Activated CD8-positive, alpha-beta memory T cell treated with anti-CD3 and anti-CD28 coated beads for 48 hours (primary cell): ENCODE data around the gene ZBTB4.
A peak's percentile ranks its signal among the peaks of the same experiment; 100 is the strongest.

Source experiments
- DNase-seq, 3 experiments: peaks; one replicate each; pipeline ENCODE4 v3.0.0-alpha.2; 2020; ENCODE audit warnings: low read depth in 2 of 3, low spot score in 2 of 3

The ZBTB4 gene

DNA sequence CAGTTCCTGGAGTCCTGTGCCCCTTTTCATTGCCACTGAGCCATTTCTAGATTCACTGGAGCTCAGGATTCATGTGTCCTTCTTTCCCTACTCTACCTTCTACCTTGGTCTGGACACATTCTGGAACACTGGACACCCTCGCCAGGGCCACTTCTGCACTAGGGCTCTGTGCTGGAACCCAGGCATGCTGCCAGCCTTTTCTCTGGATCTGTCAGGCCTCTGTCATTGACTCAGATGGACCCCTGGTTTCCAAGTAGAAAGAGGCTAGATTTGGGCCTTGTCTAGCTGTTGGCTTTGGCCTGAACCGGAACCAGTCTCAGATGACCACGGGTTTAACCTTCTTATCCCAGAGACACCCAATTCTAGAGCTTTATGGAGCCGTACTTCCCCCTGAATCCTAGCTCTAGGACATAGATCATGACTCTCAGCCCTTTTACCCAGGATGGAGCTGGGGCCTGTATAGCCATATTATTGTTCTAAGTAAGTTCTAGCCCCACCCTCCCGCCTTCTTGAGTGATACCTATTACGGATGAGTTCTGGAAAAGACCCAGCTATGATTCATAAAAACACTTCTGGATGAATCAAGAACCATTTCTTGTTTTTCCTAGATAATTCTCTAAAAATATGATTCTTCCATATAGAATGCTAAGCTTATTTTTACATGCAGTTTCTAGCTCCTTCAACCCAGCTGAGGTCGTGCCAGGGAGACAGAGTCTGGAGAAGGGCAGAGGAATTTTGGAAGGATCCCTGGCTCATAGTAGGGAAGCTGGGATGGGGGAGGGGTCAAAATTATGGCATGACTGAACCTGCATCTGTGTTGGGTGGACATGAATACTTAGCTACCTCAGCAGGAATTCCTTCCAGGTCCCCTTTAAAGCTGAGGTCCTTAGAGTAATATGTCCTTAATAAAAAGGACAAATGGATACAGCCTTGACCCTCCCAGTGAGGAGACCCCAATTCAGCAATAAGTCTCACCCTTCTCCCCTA, 35.6 kb downstream of the ZBTB4 start:
- no peak for DNase-seq

DNA sequence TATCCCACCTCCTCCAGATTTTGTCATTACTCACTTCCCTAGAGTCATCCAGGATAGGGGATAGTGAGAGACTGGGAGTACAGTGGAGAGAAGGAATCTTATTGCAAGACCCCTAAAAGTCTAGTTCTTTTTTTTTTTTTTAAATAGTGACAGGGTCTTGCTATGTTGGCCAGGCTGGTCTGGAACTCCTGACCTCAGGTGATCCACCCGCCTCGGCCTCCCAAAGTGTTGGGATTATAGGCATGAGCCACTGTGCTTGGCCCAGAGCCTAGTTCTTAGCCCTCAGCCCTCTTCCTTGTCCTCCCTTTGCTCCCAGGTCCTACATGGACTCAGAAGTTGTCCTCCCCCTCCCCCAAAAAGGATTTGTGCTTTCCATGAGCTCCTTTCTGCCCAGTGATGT, 37.3 kb downstream of the ZBTB4 start:
- no peak for DNase-seq

DNA sequence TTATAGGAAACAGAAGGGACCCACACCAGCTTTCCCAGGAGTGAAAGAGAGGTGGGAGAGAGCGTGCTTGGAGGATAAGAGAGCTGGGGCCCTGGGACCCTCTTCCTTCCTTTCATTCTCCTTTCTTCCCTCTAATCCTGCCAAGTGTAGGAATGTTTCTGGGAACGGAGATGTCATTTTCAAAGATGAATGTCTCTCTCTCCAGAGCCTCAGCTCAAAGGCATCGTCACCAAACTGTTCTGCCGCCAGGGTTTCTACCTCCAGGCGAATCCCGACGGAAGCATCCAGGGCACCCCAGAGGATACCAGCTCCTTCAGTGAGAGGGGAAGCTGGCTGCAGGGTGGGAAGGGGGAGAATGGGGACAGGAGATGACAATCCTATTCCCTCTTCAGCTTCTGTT, 38.2 kb downstream of the ZBTB4 start:
- DNase-seq, result no peak

DNA sequence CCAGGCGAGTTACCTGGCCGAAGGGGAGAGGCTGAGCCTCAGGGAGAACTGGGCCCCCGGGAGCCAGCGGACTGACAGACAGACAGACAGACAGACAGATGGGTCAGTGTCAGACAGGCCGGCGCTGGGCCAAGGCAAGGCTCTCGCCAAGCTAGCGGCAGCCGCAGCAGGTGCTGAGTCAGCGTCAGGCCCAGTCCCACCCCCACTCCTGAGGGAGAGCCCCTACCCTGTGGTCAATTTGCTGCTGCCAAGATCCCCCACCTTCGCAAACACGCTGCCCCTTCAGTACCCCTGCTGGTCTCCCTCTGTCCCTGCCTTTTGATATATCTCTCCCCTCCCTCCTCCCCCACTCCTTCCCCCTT, 38.6 kb downstream of the ZBTB4 start:
- DNase-seq, result no peak

DNA sequence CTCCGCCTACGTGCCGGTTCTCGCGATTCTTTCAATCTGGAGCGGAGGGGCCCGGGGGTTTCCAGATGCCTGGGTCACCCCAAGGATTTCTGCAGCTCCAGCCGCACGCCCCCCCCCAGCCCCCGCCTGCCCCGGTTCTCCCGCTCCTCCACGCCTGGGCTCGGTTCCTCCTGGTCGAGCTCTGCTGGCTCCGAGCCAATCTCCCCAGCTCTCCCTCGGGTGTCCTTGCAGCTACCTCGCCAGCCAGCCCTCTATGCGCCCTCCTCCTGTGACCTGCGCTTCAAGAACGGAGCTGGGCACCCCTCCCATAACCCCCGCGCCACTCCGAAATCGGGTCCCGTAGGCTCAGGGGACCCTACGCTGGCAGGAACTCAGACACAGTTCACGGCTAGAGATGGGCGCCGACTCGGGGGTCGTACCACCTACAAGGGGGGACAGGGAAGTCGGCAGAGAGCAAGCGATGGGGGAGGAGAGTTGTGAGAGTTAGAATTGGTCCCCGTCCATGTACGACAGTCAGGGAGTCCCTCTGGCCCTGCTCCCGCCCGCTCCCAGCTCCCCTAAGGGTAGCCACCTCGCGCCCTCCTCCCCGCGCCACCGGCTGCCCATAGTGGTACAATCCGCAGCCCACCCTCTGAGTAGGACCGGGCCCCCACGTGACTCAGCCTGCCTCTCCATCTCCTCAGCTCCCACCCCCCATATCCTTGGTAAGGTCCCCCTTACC, 39.2 kb downstream of the ZBTB4 start:
- no peak for DNase-seq

DNA sequence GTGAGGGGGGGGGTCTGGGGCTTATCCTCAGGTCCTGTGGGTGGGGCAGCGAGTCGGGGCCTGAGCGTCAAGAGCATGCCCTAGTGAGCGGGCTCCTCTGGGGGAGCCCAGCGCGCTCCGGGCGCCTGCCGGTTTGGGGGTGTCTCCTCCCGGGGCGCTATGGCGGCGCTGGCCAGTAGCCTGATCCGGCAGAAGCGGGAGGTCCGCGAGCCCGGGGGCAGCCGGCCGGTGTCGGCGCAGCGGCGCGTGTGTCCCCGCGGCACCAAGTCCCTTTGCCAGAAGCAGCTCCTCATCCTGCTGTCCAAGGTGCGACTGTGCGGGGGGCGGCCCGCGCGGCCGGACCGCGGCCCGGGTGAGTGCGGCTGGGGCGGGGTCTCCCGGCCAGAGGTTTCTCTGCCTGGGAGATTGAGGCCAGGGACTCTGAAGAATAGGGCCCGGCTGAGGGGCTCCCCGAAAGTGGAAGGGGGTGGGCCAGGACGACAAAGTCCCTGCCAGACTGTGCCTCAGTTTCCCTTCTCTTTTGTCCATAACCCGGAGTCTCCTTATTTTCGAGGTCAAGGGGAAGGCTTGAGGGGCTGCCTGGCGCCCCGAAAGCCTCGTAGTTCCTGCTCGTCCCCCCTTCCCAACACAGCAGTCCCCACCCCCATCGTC, 39.8 kb downstream of the ZBTB4 start, which contains the start of gene FGF11:
Gene FGF11, plus strand, starts transcription at position 51 of the 651 bp plus-strand sequence. Its CDS starts 109 bp downstream, at position 160.
- DNase-seq, result no peak

DNA sequence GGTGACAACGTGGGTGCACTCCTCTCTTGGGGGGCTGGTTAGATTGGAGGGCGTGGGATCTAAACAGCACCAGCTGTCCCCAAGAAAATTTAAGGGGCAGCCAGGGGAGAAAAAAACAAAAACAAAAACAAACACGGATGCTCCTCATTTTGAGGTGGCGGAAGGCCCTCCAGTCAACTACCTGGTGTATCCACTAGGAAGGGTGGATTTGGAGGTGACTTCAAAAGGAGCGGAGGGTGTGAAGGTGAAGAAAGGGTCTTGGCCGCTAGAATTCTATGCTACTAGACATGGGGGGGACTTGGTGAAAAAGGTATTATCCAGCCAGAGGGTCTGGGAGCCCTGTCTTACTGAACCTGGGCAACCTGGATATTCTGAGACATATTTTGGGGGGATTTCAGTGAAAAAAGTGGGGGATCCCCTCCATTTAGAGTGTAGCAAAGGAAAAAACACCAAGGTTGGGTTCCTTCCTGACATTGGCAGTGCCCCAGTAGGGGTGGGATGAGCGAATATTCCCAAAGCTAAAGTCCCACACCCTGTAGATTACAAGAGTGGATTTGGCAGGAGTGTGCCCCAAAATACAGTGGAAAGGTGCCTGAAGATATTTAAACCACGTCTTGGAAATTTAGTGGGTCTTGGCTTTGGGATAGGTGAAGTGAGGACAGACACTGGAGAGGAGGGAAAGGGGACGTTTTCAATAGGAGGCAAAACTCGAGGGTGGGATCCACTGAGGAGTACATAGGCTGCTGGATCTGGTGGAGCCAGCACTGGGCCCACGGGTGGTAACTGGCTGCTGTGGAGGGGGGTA, 40.6 kb downstream of the ZBTB4 start:
- DNase-seq, result no peak

DNA sequence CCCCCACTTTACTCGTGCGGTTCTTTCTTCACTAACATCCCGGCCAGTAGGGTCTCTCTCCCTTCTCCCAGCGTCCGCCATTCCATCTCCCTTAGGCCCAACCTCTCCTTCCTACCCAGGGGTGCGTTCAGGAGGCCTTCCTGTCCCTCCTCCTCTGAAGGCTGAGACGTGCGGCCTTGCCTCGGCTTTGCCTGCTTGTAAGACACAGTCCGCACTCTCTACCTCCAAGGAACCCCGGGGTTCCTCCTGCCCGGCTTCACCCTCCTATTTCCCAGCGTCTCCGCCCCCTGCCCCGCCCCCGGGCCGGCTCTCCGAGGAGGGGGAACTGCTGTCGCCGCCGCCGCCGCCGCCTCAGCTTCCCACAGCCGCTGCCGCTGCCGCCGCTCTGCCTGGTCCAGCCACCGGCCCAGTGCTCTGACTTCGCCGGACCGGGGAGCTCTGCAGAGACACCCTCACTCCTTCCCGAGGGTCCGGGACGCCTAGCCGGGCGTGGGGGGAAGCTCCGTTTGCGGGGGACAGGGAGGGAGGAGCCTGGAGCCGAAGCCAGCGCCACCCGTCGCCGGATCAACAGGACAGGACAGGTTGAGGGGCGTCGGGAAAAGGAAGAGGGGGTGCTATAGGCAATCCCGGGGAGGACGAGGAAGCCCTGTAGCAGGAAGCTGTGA, 41.3 kb downstream of the ZBTB4 start:
- DNase-seq, result no peak

DNA sequence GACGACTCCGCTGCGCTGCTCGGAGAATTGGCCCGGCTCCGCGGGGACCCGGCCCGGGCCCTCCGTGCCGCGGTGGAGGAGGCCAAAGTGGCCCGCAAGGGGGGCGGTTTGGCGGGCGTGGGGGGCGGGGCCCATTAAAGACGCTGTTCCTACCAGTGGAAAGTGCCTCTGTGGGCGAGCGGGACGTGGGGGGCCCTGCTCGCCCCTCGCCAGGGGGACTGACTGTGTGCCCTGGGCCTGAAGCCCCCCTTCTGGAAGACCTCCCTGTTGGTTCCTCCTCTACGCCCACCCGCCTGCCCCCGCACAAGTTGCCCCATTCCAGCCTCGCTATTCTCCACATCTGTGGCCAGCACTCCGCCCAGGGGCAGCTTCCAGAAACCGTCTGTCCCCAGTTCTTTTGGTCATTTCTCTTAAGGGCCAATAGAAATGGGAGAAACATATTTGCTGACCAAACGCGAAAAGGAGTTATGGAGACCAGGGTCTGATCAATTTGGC, 42.0 kb downstream of the ZBTB4 start:
- no peak for DNase-seq

DNA sequence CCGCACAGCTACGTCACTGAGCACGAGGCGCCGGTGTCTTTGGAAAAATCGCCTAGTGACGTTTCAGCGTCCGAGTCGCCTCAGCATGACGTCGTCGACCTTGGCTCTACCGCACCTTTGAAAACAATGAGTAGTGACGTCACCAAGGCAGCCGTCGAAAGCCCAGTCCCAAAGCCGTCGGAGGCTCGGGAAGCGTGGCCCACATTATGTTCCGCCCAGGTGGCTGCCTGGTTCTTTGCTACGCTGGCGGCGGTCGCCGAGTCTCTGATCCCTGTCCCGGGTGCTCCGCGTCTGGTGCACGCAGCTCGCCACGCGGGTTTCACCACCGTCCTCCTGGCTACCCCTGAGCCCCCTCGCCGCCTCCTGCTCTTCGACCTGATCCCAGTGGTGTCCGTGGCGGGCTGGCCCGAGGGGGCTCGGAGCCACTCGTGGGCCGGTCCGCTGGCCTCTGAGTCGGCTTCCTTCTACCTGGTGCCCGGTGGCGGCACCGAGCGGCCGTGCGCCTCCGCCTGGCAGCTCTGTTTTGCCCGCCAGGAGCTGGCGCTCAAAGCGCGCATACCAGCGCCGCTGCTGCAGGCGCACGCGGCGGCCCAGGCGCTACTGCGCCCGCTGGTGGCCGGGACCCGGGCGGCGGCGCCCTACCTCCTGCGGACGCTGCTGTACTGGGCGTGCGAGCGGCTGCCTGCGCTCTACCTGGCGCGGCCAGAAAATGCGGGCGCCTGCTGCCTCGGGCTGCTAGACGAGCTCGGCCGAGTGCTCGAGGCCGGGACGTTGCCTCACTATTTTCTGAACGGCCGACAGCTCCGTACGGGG, 42.7 kb downstream of the ZBTB4 start:
- DNase-seq, result peak in 2 of 3 experiments; percentile 47 to 70

DNA sequence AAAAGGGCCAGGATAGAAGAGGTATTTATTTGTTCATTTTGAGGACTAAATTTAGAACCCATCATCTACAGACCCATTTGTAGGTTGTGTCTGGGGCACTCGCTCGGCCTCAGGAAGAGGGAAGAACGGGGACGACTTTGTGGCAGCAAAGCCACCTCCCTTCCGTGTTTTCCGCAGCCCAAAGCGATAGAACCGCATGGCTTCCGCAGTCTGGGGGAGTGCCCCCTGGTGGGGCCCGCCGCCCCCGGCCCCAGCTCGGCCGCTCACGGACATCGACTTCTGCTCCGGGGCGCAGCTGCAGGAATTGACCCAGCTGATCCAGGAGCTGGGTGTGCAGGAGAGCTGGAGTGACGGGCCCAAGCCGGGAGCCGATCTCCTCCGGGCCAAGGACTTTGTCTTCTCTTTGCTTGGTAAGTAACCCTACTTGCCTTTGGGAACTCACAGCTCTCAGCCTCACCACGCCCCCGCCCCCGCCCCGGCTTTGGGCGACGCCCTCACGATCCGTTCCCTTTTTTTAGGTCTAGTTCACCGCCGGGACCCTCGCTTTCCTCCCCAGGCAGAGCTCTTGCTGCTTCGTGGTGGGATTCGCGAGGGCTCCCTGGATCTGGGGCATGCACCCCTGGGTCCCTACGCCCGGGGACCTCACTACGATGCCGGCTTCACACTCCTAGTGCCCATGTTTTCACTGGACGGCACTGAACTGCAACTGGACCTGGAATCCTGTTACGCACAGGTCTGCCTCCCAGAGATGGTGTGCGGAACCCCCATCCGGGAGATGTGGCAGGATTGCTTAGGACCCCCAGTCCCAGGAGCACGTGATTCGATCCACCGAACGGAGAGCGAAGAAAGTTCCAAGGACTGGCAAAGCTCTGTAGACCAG, 43.5 kb downstream of the ZBTB4 start:
- peak in 1 of 3 experiments; percentile 39 for DNase-seq

DNA sequence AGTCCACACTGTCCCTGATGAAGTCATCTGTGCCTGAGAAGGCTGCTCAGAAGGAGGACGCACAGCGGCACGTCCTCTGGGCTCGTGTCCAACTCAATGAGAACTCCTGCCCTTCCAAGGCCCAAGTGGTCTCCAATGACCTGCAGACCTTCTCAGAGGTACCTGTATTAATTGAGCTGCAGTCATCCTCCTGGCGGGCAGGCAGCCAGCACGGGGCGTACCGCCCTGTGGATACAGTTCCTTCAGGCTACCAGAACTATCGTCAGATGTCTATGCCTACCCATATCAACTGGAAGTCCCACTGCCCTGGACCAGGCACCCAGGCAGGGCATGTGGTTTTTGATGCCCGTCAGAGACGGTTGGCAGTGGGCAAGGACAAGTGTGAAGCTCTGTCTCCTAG, 47.1 kb downstream of the ZBTB4 start:
- no peak for DNase-seq

DNA sequence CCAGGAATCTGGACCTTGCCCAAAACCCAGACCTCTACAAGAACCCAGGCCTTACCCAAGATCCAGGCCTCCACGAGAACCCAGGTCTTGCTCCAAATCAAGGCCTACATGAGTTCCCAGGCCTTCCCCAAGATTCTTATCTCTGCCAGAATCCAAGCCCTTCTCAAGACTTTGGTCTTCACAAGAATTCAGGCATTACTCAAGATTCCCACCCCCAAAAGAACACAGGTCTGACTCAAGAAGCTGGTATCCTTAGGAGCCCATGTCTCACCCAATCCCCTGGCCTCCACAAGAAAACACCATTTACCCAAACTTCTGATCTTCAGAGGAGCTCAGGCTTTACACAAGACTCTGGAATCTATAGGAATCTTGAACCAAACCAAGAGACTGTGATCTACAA, 48.2 kb downstream of the ZBTB4 start:
- no peak for DNase-seq

DNA sequence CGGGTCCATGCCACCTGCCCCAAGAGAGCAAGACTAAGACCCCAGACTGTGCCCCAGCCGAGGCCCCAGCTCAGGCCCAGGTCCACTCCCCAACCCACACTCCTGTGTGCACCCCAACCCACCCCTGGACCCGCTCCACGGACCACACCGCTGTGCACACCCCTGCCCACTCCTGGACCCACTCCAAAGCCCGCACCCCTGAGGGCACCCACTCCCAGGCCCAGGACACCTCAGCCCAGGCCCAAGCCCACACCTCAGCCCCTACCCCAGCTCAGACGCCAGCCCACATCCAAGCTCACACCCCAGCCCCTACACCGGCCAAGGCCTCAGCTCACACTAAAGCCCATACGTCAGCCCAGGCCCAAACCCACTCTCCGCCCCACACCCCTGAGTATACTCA, 49.7 kb downstream of the ZBTB4 start:
- DNase-seq, result no peak

DNA sequence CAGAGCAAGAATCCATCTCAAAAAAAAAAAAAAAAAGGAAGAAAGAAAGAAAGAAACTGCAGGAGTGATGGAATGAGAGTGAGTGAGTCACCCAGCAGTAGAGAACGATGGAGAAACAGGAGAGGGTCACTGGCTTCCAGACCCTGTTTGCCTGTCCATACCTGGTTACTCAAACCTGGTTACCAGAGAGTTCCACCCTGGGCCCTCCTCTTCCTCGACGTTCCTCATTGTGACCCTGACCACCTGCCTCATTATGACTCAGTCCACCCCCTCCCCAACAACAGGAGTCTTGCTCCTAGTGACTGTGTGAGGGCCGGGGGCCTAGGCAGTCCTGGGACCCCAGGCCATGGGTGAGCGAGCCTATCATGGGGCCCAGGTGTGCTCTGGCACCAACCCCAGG, 50.9 kb downstream of the ZBTB4 start, which contains the start of gene SPEM3:
Gene SPEM3, plus strand, starts transcription at position 301 of the 400 bp plus-strand sequence. Its CDS starts 46 bp downstream, at position 347.
- no peak for DNase-seq

DNA sequence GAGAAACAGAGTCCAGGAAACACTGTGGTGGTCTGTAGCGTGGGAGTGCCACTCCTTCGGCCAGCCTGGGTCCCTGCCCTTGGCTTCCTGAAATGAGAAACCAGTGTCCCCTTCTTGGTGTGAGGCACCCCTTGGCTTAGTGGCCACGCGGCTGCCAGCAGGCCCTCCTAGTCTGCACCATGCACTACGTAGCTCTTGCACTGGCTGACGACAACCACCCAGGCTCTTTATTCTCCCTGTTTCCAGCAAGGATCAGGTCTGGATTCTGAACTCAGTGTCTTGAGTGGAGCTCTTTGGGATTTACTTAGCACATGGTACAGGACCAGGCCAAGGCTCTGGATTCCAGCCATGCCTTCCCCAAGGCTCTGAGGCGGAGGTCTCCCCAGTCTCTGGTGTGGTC, 51.9 kb downstream of the ZBTB4 start:
- DNase-seq, result no peak

DNA sequence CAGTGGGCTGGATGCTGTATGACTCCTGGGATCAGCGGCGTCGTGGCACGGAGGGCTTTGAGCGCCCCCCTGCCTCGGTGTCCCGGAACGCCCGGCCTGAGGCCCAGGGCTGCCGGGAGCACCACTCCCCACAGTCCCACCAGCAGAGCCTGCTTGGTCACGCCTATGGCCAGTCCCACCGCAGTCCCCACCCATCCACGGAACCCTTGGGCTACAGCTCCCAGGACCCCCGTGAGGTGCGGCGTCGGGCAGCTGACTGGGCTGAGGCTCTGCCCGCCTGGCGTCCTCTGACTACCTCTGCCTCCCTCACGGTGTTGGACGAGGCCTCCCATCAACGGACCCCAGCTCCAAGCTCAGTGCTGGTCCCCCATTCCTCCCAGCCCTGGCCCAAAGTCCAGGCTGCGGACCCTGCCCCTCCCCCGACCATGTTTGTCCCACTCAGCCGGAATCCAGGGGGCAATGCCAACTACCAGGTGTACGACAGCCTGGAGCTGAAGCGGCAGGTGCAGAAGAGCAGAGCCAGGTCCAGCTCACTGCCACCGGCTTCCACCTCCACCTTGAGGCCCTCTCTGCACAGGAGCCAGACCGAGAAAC, 52.4 kb downstream of the ZBTB4 start:
- DNase-seq, result no peak
